Activated B cell treated with CpG ODN at 0.5 μM for 24 hours (primary cell): ENCODE results near the gene EEF2K. TPM values are rescaled to one million over a fixed set of nuclear protein-coding genes. Genes with fewer than 3 reads are reported as not detected.

Experiments
- ATAC-seq: fragments of 200-7000 bp; cut with Tn5 transposase; one replicate; pipeline ENCODE4 v1.10.0; 2021; ENCODE audit warnings: low read depth, mild to moderate bottlenecking, moderate library complexity
- CTCF ChIA-PET: fragments of 350-600 bp; sonication (Branson Sonifier 250); formaldehyde crosslinking; loops from one replicate; lab custom pipeline; 2021; ENCODE audit warnings: antibody characterized with exemption; lab: Charles Lee
- POLR2A ChIA-PET: fragments of 350-600 bp; sonication (Branson Sonifier 250); formaldehyde crosslinking; loops from one replicate; lab custom pipeline; 2021; ENCODE audit warnings: antibody characterized with exemption; lab: Charles Lee
- DNase-seq: peaks from one replicate; pipeline ENCODE4 v3.0.0; 2022
- H3K27ac Mint-ChIP-seq: one replicate; pipeline ENCODE4 v1.8.0; 2020; ENCODE audit warnings: mixed read lengths
- H3K27me3 Mint-ChIP-seq: one replicate; pipeline ENCODE4 v1.8.0; 2021; ENCODE audit warnings: mixed read lengths
- H3K36me3 Mint-ChIP-seq: one replicate; pipeline ENCODE4 v1.8.0; 2021; ENCODE audit warnings: low read depth, mixed read lengths
- H3K4me1 Mint-ChIP-seq: one replicate; pipeline ENCODE4 v1.8.0; 2021; ENCODE audit warnings: mixed read lengths
- H3K4me3 Mint-ChIP-seq: one replicate; pipeline ENCODE4 v1.8.0; 2020; ENCODE audit warnings: mild to moderate bottlenecking, mixed read lengths
- H3K9me3 Mint-ChIP-seq: one replicate; pipeline ENCODE4 v1.8.0; 2020; ENCODE audit warnings: mixed read lengths
- intact Hi-C: fragments of 100-400 bp; cut with micrococcal nuclease; formaldehyde crosslinking; loops from one replicate; pipeline ENCODE4 v1.15.1; 2024
- total RNA-seq: library from RNA; stranded (reverse); gene quantifications from 2 replicates; pipeline ENCODE4 v1.2.3, GENCODE V29; 2022
- TF ChIP-seq, protein P1 (sequence below): fragments of 200-600 bp; IDR thresholded peaks from one replicate; pipeline ENCODE4 v1.8.0; 2022; ENCODE audit warnings: antibody characterized with exemption, mild to moderate bottlenecking

Gene EEF2K
- total RNA-seq, 1 donor from 2014 or later: 29.7 TPM

DNA sequence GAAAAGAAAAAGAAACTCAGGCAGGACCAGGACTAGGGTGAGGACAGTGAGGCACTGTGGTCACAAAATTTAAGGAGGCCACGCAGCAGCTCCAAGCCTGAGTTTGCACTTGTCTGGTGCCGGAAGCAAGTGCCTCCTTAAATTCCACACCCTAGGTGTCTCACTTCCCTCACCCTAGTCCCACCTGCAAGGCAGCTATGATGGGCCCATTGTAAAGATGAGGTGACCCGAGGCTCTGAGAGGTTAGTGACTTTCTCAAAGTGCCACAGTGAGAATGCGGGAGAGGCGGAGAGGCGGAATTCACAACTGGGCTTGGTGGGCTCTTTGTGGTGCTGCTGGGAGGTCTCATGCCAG, 21.5 kb upstream of the EEF2K start:
- DNase-seq (no peak), ATAC-seq (no peak)
- no peak overlapping the region for H3K27ac Mint-ChIP-seq
- ChIA-PET CTCF (interaction anchor here (0.6 to 1.1 kb wide), 2 partner anchors 88 to 112 kb away, joined by 3 read pairs; partner anchors contain the start of gene POLR3E), POLR2A (interaction anchor here (0.5 kb wide), 1 partner anchor 175 kb away, joined by 5 read pairs; no protein-coding TSS in a partner anchor)
- peaks cover 21% of the 10 kb centered on the region for H3K4me1 Mint-ChIP-seq
- peaks cover 3% of the 10 kb centered on the region for H3K36me3 Mint-ChIP-seq
- H3K4me3 Mint-ChIP-seq: no peak overlapping the region
- intact Hi-C loops: loop anchor here (1.0 kb wide), 1 partner anchor 113 kb away; the partner anchor contains the start of gene POLR3E
- TF ChIP-seq, protein P1, sequence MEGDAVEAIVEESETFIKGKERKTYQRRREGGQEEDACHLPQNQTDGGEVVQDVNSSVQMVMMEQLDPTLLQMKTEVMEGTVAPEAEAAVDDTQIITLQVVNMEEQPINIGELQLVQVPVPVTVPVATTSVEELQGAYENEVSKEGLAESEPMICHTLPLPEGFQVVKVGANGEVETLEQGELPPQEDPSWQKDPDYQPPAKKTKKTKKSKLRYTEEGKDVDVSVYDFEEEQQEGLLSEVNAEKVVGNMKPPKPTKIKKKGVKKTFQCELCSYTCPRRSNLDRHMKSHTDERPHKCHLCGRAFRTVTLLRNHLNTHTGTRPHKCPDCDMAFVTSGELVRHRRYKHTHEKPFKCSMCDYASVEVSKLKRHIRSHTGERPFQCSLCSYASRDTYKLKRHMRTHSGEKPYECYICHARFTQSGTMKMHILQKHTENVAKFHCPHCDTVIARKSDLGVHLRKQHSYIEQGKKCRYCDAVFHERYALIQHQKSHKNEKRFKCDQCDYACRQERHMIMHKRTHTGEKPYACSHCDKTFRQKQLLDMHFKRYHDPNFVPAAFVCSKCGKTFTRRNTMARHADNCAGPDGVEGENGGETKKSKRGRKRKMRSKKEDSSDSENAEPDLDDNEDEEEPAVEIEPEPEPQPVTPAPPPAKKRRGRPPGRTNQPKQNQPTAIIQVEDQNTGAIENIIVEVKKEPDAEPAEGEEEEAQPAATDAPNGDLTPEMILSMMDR: no peak
- H3K27me3 Mint-ChIP-seq: no peaks in the 10 kb centered on the region
- H3K9me3 Mint-ChIP-seq: no peaks in the 10 kb centered on the region

DNA sequence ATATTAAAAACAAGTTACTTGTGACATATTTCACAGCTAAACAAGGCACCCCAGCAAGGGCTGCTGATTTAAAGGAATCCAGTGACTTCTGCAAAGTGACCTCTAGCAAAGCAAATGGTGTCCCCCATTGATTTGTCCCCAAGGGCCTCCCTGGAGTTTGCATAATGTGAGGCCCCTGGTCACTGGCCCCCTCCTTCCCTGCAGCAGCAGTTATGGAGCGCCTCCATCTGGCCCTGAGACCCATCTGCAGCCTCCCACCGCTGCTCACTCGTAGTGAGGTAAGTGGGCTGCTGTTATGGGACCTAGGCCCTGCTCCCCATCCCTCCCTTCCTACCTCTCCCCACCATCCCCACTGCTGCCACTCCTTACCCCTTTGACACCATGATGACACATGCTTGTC, 19.6 kb upstream of the EEF2K start:
- POLR2A ChIA-PET: no interaction called here
- intact Hi-C loops: loop anchor here (5.0 kb wide), 1 partner anchor 479 kb away; no protein-coding TSS in a partner anchor
- no peak overlapping the region for H3K27ac Mint-ChIP-seq

DNA sequence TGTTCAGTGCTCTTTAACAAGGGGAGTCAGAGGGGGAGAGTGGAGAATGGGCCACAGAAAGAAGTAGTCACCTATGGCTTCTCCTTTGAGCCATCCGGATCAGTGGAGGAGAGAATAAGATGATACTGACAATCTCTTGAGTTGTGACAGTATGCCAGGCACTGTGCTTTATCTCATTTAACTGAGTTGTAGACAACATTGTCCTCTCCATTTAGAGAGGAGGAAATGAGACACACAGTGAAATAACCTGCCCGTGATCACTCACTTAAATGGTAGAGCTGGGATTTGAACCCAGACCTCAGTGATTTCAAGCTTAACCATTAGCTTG, 17.8 kb upstream of the EEF2K start:
- POLR2A ChIA-PET: interaction anchor here (0.6 to 8.8 kb wide), 10 partner anchors 11 to 368 kb away, joined by 3 to 154 read pairs (median 8); partner anchors contain the start of genes EEF2K, MOSMO, PDZD9 and POLR3E

More for the DNA sequence above, 19.6 kb upstream of the EEF2K start:
- Mint-ChIP-seq H3K4me3 (no peak overlapping the region), H3K36me3 (peaks cover 5% of the 10 kb centered on the region), H3K27me3 (no peaks in the 10 kb centered on the region), H3K4me1 (peaks cover 36% of the 10 kb centered on the region), H3K9me3 (no peaks in the 10 kb centered on the region)
- CTCF ChIA-PET: interaction anchor here (1.0 to 4.1 kb wide), 2 partner anchors 109 to 159 kb away, joined by 3 to 60 read pairs; no protein-coding TSS in a partner anchor
- no peak for ATAC-seq
- TF ChIP-seq, protein P1: no peak
- DNase-seq: no peak

DNA sequence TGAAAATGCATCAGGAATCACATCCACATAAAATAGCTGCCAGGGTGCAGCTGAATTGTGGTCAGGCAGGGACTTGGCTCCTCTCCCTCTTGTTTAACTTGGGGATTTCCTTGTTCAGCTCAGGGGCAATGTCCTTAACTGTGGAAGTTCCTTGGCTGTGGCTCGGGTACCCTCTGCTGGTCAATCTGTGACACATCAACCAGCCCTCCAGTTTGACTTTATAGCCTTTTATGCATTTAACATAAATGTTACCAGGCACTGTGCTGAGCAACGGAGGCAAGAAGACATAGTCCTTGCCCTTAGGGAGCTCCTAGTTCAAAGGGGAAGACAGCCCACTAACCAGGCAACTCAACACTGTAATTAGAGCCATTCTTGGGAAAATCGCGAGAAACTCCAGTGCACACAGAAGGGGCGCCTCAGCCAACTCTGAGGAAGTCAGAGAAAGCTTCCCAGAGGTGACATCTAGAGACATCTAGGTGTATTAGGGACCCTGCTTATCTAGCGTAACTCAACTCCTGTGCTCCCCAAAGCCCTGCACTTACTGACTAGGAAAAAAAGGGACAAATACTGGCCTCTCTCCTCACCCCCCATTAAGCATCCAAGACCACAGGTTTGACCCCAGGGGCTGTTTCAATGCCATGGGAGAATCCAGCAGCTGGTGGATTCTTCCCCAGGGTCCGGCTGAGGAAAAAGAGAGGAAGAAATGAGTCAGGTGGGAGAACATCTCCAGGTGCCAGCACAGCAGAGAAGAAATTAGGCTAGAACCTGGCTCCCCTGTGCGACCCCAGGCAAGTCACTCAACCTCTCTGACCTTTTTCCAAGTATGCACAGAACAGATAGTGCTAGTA, 17.3 kb upstream of the EEF2K start:
- peak overlapping the region; percentile 95 for H3K4me3 Mint-ChIP-seq
- ChIA-PET CTCF (interaction anchor here (0.6 to 4.1 kb wide), 21 partner anchors 9 to 606 kb away, joined by 3 to 66 read pairs (median 3); partner anchors contain the start of genes EEF2K, PDZD9 and POLR3E), POLR2A (interaction anchor here (0.6 to 8.8 kb wide), 10 partner anchors 11 to 369 kb away, joined by 3 to 154 read pairs (median 8); partner anchors contain the start of genes EEF2K, MOSMO, PDZD9 and POLR3E)
- no peaks in the 10 kb centered on the region for H3K27me3 Mint-ChIP-seq
- peak; percentile 26 for DNase-seq
- TF ChIP-seq, protein P1: no peak
- peak overlapping the region; percentile 100 for H3K27ac Mint-ChIP-seq
- no peaks in the 10 kb centered on the region for H3K9me3 Mint-ChIP-seq
- H3K36me3 Mint-ChIP-seq: peaks cover 2% of the 10 kb centered on the region
- peaks cover 57% of the 10 kb centered on the region for H3K4me1 Mint-ChIP-seq
- intact Hi-C loops: loop anchor here (1.0 to 5.0 kb wide), 4 partner anchors 90 to 482 kb away; partner anchors contain the start of gene PDZD9
- ATAC-seq: no peak

More for the DNA sequence above, 17.8 kb upstream of the EEF2K start:
- Mint-ChIP-seq H3K4me1 (peaks cover 51% of the 10 kb centered on the region), H3K4me3 (no peak overlapping the region), H3K9me3 (no peaks in the 10 kb centered on the region), H3K27ac (peak overlapping the region; percentile 100), H3K36me3 (peaks cover 2% of the 10 kb centered on the region), H3K27me3 (no peaks in the 10 kb centered on the region)
- DNase-seq: no peak
- intact Hi-C loops: loop anchor here (1.0 to 5.0 kb wide), 4 partner anchors 89 to 481 kb away; partner anchors contain the start of gene PDZD9
- TF ChIP-seq, protein P1: no peak
- CTCF ChIA-PET: interaction anchor here (0.6 to 4.1 kb wide), 20 partner anchors 8 to 604 kb away, joined by 3 to 66 read pairs (median 4); partner anchors contain the start of genes EEF2K, PDZD9 and POLR3E
- ATAC-seq: no peak
